ENCODE measurements around the gene MAMDC2.

DNA sequence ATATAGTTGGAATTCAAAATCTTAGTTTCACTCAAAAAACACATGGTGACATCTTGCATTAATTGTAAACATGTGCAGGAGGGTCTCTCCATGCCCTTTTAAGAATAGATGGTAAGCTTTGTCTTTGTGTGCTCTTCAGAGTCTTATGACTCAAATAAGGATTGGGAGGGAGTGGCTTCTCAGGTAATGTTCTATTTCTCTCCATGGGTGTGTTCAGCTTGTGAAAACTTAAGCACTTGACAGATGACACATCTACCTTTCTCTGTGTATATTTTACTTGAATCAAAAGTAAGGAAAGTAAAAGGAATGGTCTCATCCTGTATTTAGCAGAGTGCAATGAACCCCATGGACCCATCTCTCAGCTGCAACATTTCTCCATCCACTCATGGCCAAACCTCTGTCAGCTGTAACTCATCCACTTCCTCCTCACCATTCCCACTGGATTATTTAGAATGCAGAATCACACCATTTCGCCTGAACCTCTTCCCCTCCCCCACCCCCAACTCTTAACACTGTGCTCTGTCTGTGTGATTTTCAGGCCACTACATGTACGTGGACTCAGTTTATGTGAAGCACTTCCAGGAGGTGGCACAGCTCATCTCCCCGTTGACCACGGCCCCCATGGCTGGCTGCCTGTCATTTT, 82.1 kb downstream of the MAMDC2 start:
- TF ChIP-seq, protein P1, sequence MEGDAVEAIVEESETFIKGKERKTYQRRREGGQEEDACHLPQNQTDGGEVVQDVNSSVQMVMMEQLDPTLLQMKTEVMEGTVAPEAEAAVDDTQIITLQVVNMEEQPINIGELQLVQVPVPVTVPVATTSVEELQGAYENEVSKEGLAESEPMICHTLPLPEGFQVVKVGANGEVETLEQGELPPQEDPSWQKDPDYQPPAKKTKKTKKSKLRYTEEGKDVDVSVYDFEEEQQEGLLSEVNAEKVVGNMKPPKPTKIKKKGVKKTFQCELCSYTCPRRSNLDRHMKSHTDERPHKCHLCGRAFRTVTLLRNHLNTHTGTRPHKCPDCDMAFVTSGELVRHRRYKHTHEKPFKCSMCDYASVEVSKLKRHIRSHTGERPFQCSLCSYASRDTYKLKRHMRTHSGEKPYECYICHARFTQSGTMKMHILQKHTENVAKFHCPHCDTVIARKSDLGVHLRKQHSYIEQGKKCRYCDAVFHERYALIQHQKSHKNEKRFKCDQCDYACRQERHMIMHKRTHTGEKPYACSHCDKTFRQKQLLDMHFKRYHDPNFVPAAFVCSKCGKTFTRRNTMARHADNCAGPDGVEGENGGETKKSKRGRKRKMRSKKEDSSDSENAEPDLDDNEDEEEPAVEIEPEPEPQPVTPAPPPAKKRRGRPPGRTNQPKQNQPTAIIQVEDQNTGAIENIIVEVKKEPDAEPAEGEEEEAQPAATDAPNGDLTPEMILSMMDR (conservative IDR thresholded peaks at IDR 0.05) = no peak
- no peak for TF ChIP-seq EZH2 (IDR thresholded peaks at IDR 0.05; ENCODE audit: low read depth)

Measured in PC-9 (cell line).